Right lobe of liver (tissue), 4 donors: ENCODE data around the gene RBFOX2.

ENCODE experiments used
- CTCF ChIP-seq, 4 donors: fragments of 200-600 bp in 3 of 4; fragments of 450-650 bp in 1 of 4; IDR thresholded peaks; one replicate each; pipeline versions ENCODE4 v1.5.1 to v1.8.0; 2016 to 2022; ENCODE audit warnings: antibody characterized with exemption in 4 of 4, mild to moderate bottlenecking in 2 of 4
- POLR2A ChIP-seq: fragments of 450-650 bp; IDR thresholded peaks from one replicate; pipeline ENCODE4 v1.6.1; 2017; ENCODE audit warnings: antibody characterized with exemption, mild to moderate bottlenecking
- donor health status: DM: no; HTN: no; CAD: no.
- donor health status: DM: no; HTN: no; CAD: no.
- donor health status: DM: no; HTN: yes; CAD: no.

DNA sequence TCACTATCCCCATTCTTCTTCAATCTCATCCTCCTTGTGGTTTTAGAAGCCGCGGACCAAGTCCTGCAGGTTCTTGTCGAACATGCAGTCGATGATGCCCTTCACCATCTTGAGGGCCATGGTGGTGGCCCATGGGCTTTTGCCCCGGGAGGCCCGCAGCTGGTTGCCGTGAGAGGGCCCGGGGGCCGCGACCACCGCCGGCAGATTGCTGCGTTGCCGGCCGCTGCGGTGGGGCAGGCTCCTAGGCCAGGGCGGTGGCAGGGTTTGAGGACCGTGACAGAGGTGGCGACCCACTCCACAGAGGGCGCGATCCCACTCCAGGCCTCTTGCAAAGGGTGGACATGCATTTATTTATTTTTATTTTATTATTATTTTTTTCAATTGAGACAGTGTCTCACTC lies 244.0 kb downstream of the RBFOX2 start:
- TF ChIP-seq CTCF (IDR thresholded peaks at IDR 0.05) (no peak), POLR2A (no peak)
